Left lung (tissue), 10 donors: ENCODE measurements around the gene HIVEP2. TPM values are rescaled to one million over a fixed set of nuclear protein-coding genes. Genes with fewer than 3 reads are reported as not detected.

Experiments
- ATAC-seq: fragments of 200-7000 bp; cut with Tn5 transposase; one replicate; pipeline ENCODE4 v1.9.1; 2020; ENCODE audit warnings: moderate library complexity
- DNase-seq, 4 donors: peaks; one replicate each; pipeline ENCODE4 v3.0.0-alpha.2; 2013 to 2020
- H3K27ac ChIP-seq, 2 donors: fragments of 200-600 bp; sonication (generic) in 1 of 2; one replicate each; pipeline versions ENCODE4 v1.5.0 to v1.8.0; 2020 to 2021
- H3K27me3 ChIP-seq, 2 donors: fragments of 200-600 bp; sonication (generic) in 1 of 2; one replicate each; pipeline versions ENCODE4 v1.5.0 to v1.8.0; 2020 to 2021
- H3K36me3 ChIP-seq, 2 donors: fragments of 200-600 bp; sonication (generic) in 1 of 2; one replicate each; pipeline versions ENCODE4 v1.5.0 to v1.8.0; 2020 to 2021
- H3K4me1 ChIP-seq, 2 donors: fragments of 200-600 bp; one replicate each; pipeline ENCODE4 v1.8.0; 2021
- H3K4me3 ChIP-seq, 2 donors: fragments of 200-600 bp; sonication (generic) in 1 of 2; one replicate each; pipeline versions ENCODE4 v1.5.0 to v1.8.0; 2020 to 2021; ENCODE audit warnings: mild to moderate bottlenecking in 1 of 2
- H3K9me3 ChIP-seq, 2 donors: fragments of 200-600 bp; sonication (generic) in 1 of 2; one replicate each; pipeline versions ENCODE4 v1.5.0 to v1.8.0; 2020 to 2021
- intact Hi-C, 2 donors: fragments of 100-400 bp; cut with DNase I; formaldehyde crosslinking; loops; one replicate each; pipeline versions ENCODE4 v1.11.2 to v1.14.2; 2022
- polyA plus RNA-seq, 6 donors: library from polyadenylated mRNA; unstranded; fragments of 120-200 nt; gene quantifications; one replicate each; pipeline ENCODE4 v1.2.1, GENCODE V29; 2013; ENCODE audit not compliant: insufficient read length in 6 of 6
- total RNA-seq, 2 donors: library from RNA; stranded (reverse); fragmentation: NEBNext Ultra II Directional; extraction: Animal tissue kit (Norgen Biotek cat#: 25700); gene quantifications; one replicate each; pipeline ENCODE4 v1.2.1, GENCODE V29; 2021
- TF ChIP-seq, protein P1 (sequence below), 2 donors: fragments of 200-600 bp; sonication (generic) in 1 of 2; IDR thresholded peaks; one replicate each; pipeline versions ENCODE4 v1.5.0 to v1.8.0; 2021; ENCODE audit warnings: antibody characterized with exemption in 2 of 2
- donor health status: DM: no; HTN: yes; CAD: no.
- donor health status: DM: no; HTN: no; CAD: no.

HIVEP2 gene
- total and polyA plus RNA-seq, 8 donors = 11.5 to 16.6 (median 13.1) TPM

DNA sequence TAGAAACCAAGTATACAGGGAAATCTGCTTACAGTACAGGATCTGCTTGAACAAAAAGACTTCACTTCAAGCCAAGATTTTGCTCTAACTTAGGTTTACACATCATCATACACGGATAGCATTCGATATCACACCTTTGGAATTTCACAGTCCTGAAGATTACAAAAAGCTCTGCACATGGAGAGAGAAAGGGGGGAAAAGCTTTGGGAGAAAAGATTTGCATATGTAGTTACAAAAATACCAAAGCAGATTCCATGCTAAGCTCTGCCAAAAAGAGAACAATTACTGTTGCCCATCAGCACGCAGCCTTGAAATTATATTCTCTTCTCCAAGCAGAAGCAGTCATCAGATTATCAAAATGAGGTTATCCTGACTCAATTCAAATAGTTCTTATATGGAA, 62.0 kb downstream of the HIVEP2 start:
- intact Hi-C loops = no loop called here
- Histone ChIP-seq H3K27me3 (no peaks in the 10 kb centered on the region), H3K9me3 (no peaks in the 10 kb centered on the region), H3K4me3 (no peak overlapping the region), H3K4me1 (peaks cover 8 to 37% of the 10 kb centered on the region in 2 donors), H3K36me3 (no peaks in the 10 kb centered on the region), H3K27ac (no peak overlapping the region)
- DNase-seq = no peak
- ATAC-seq = no peak
- TF ChIP-seq, protein P1, sequence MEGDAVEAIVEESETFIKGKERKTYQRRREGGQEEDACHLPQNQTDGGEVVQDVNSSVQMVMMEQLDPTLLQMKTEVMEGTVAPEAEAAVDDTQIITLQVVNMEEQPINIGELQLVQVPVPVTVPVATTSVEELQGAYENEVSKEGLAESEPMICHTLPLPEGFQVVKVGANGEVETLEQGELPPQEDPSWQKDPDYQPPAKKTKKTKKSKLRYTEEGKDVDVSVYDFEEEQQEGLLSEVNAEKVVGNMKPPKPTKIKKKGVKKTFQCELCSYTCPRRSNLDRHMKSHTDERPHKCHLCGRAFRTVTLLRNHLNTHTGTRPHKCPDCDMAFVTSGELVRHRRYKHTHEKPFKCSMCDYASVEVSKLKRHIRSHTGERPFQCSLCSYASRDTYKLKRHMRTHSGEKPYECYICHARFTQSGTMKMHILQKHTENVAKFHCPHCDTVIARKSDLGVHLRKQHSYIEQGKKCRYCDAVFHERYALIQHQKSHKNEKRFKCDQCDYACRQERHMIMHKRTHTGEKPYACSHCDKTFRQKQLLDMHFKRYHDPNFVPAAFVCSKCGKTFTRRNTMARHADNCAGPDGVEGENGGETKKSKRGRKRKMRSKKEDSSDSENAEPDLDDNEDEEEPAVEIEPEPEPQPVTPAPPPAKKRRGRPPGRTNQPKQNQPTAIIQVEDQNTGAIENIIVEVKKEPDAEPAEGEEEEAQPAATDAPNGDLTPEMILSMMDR (IDR thresholded peaks at IDR 0.05) = no peak

DNA sequence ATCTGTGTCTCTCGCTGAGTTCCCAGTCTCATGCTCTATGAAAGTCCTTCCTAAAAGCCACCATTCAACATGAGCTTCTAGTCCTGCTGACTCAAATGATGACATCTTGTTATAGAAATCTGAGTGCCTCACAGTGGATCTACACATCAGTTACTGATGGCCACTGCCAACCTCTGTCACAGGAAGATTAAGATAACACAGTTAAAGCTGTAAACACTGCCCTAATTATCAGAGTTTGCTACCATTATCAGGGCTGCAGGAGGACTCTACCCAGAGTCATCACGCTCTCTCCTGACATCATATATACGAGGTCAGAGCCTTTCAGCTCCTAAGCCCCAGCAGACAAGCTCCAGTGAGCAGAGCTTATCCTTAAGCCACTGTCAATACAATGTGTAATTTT, 63.2 kb downstream of the HIVEP2 start:
- no peak for DNase-seq
- intact Hi-C loops = no loop called here
- Histone ChIP-seq H3K4me1 (peaks cover 8 to 30% of the 10 kb centered on the region in 2 donors), H3K36me3 (no peaks in the 10 kb centered on the region), H3K27ac (no peak overlapping the region), H3K4me3 (no peak overlapping the region), H3K27me3 (no peaks in the 10 kb centered on the region), H3K9me3 (no peaks in the 10 kb centered on the region)
- ATAC-seq = no peak
- TF ChIP-seq, protein P1 (IDR thresholded peaks at IDR 0.05) = no peak

DNA sequence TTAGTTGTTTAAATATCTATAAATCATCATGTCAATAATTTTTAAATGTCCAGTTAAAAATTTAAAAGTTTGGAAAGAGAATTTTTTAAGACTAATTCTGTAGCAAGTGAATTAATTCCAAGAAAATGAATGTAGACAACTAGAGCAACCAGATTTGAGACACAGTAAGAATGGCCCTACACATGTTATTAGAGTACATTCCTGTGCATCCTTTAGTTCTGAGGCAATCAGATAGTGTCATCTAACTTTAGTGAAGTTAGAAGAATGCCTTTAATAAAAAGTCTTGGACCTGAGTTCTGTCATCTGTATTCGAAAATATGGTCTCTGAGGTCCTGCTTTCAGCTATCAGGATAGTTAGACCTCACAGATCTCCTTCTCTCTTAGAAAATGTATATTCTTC, 63.7 kb downstream of the HIVEP2 start:
- H3K27me3 ChIP-seq = no peaks in the 10 kb centered on the region
- intact Hi-C loops = no loop called here
- TF ChIP-seq, protein P1 (IDR thresholded peaks at IDR 0.05) = no peak
- H3K4me1 ChIP-seq = peaks cover 8 to 26% of the 10 kb centered on the region in 2 donors
- ATAC-seq (no peak), DNase-seq (no peak)
- H3K9me3 ChIP-seq = no peaks in the 10 kb centered on the region
- H3K27ac ChIP-seq = no peak overlapping the region
- no peaks in the 10 kb centered on the region for H3K36me3 ChIP-seq
- H3K4me3 ChIP-seq = no peak overlapping the region

DNA sequence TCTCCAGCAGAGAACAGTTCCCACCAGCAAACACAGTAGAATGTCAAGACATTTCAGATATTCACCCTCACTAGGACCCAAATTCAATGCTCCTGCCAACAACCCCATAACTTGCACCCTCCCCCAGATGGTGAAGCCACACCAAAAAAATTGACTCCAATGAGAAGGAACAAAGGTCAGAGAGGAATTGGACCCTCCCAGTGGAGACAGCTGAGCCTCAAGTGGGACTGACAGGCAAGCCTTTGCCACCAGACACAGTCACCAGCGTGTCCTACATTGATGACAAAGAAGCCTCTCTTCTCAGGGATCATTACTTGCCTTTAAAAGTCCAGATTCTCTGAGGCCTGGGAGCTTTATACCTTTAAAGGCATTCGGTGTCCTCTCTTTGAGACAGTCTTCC, 64.8 kb downstream of the HIVEP2 start:
- DNase-seq = no peak
- no peaks in the 10 kb centered on the region for H3K36me3 ChIP-seq
- no peak overlapping the region for H3K4me3 ChIP-seq
- H3K9me3 ChIP-seq = no peaks in the 10 kb centered on the region
- ATAC-seq = no peak
- intact Hi-C loops = no loop called here
- no peaks in the 10 kb centered on the region for H3K27me3 ChIP-seq
- H3K27ac ChIP-seq = no peak overlapping the region
- peaks cover 8 to 15% of the 10 kb centered on the region in 2 donors for H3K4me1 ChIP-seq
- TF ChIP-seq, protein P1 (IDR thresholded peaks at IDR 0.05) = no peak

DNA sequence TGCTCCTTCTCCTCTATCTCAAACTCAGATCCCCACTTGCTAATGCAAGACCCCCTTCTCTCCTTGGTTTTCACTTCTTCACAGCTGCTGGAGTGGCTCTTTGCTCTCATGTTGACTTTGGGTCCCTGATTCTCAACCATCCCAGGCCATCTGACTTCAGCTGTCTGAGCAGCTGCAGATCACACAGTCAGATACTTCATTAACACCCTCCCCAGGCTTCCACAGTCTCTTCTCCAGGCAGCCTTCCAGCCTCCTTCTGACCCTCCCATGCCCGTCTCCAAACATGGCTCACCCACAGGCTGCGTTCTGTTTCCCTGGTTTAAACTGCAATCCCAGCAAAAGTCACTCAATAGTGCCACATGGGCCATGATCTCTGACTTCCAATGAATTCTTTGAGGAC, 65.4 kb downstream of the HIVEP2 start:
- intact Hi-C loops = no loop called here
- no peaks in the 10 kb centered on the region for H3K36me3 ChIP-seq
- ATAC-seq = no peak
- peaks cover 2 to 11% of the 10 kb centered on the region in 2 donors for H3K4me1 ChIP-seq
- TF ChIP-seq, protein P1 (IDR thresholded peaks at IDR 0.05) = no peak
- H3K27ac ChIP-seq = no peak overlapping the region
- no peaks in the 10 kb centered on the region for H3K9me3 ChIP-seq
- DNase-seq = no peak
- H3K27me3 ChIP-seq = no peaks in the 10 kb centered on the region
- H3K4me3 ChIP-seq = no peak overlapping the region
